Airway epithelial cell (primary cell): ENCODE results near the gene NTPCR. TPM values are rescaled to one million over a fixed set of nuclear protein-coding genes. Genes with fewer than 3 reads are reported as not detected.

Experiments
- total RNA-seq: library from RNA; depleted of rRNA; stranded (reverse); fragments of >200 nt; gene quantifications from 2 replicates; pipeline ENCODE4 v1.2.3, GENCODE V29; 2015

The NTPCR gene, protein sequence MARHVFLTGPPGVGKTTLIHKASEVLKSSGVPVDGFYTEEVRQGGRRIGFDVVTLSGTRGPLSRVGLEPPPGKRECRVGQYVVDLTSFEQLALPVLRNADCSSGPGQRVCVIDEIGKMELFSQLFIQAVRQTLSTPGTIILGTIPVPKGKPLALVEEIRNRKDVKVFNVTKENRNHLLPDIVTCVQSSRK
- total RNA-seq, result 39.4 and 48.1 TPM in 2 replicates

GRCh38 chr1:232950197-232951176, at the start of gene NTPCR:
Gene NTPCR, plus strand, starts transcription at chr1:232950611. Its CDS starts 100 bp downstream, at chr1:232950711.

Other genes starting within 250 kb of the NTPCR start
- gene MAP10, start 145.2 kb upstream of the NTPCR start, total RNA-seq, result 0.33 and 0.85 TPM in 2 replicates